ENCODE data around the gene RBMS3.

DNA sequence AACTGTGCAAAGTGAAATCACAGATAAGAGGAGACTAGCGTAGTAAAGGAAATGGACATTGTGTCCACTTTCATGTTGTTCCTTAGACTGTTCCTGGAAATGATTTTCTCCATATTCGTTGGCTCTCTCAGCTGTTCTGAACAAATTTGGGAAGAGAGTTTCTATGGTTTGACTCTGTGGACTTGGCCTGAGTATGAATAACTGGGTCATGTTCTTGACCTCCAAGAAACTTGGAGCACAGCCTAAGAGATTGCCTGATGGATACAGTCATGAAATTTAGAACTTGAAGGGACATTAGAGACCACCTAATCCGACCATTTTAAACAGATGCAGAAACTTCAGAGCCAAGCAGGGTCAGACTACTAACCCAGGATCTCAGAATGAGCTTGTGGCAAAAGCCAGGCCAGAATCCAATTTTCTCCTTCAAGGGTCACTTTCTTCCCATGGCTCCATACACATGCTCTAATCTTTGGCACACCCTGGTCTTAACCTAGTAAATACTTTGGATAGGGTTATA is 430.4 kb downstream of the RBMS3 start:
- TF ChIP-seq, protein P1, sequence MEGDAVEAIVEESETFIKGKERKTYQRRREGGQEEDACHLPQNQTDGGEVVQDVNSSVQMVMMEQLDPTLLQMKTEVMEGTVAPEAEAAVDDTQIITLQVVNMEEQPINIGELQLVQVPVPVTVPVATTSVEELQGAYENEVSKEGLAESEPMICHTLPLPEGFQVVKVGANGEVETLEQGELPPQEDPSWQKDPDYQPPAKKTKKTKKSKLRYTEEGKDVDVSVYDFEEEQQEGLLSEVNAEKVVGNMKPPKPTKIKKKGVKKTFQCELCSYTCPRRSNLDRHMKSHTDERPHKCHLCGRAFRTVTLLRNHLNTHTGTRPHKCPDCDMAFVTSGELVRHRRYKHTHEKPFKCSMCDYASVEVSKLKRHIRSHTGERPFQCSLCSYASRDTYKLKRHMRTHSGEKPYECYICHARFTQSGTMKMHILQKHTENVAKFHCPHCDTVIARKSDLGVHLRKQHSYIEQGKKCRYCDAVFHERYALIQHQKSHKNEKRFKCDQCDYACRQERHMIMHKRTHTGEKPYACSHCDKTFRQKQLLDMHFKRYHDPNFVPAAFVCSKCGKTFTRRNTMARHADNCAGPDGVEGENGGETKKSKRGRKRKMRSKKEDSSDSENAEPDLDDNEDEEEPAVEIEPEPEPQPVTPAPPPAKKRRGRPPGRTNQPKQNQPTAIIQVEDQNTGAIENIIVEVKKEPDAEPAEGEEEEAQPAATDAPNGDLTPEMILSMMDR (conservative IDR thresholded peaks at IDR 0.05; ENCODE audit: low read length), result no peak
- no peak for TF ChIP-seq EZH2phosphoT487 (IDR thresholded peaks at IDR 0.05; ENCODE audit: borderline replicate concordance, low read depth, low read length)

Data from OCI-LY7 (cell line).